Subcutaneous adipose tissue (tissue), 4 donors: Measurements from ENCODE around the gene VEGFD. TPM values are rescaled to one million over a fixed set of nuclear protein-coding genes. Genes with fewer than 3 reads are reported as not detected.

Source experiments
- CTCF ChIP-seq: fragments of 450-650 bp; IDR thresholded peaks from one replicate; pipeline ENCODE4 v1.5.1; 2016; ENCODE audit warnings: low read depth, mild to moderate bottlenecking, control low read depth, antibody characterized with exemption, moderate library complexity
- total RNA-seq, 4 donors: library from RNA; depleted of rRNA; stranded (reverse); fragments of >200 nt; gene quantifications; one replicate each; pipeline ENCODE4 v1.1.0, GENCODE V29; 2016

Gene VEGFD
- total RNA-seq, 4 donors from 2014 or later, result 2.6 to 9.0 (median 5.3) TPM

DNA sequence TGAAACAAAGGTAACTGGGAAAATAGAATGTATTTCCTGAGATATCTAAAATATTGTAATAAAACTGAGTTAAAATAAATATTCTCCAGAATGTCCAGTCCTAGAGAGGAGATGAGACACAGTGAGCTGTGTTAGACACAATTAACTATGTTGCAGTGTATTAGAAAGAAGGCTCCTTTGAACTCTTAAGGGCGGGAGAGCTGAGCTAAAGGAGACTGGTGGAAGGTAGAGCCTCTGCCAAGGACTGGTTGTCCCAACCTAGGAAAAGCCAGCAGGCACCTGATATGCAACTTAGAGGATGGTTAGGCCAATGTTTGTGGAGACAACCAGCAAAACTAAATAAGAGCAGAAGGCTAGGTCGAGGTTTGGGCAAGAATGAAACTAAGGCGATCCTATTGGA, 73.1 kb downstream of the VEGFD start:
- TF ChIP-seq CTCF, result no peak

DNA sequence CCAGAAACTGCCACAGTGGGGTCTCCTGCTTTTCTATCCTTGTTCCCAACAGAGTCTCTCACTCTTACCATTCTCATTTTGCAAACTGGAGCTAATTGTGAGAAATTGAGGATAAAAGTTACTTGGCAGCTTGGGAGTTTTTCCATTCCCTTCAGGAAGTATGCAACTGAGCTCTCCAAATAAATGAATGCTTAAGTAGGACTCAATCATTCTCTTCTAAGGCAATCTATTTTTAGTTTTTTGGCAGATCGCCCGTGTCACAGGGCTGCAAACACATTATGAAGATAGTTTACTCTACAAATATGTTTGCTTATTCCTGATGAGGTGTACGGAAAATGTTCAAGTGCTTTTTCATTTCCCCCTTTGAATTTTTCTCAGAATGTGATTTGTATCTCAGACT, 74.1 kb downstream of the VEGFD start:
- TF ChIP-seq CTCF, result no peak

- no peak for TF ChIP-seq CTCF
Measured at GRCh38 chrX:15301924-15302323, 82.3 kb downstream of the VEGFD start.

- TF ChIP-seq CTCF, result no peak
Measured at GRCh38 chrX:15299941-15300851, 84.0 kb downstream of the VEGFD start.

DNA sequence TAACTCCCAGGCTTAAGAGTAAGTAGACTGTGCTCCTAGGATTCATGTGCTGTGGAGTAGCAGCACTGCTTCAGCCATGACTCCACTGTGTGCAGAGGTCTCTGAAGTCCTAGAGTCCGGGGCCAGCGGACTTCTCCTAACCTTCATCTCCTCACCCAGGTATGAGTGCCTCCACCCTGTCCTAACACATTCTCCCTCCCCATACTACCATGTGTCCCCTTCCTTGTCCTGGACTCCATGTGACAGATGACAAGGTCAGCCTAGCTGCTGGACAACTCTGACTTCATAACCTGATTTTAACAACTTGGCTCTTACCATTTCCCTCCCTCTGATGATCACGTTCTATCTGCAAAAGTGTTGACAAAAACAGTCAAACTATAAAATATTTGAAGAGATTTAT, 85.4 kb downstream of the VEGFD start:
- no peak for TF ChIP-seq CTCF

- TF ChIP-seq CTCF, result no peak
Measured at GRCh38 chrX:15298201-15298600, 86.0 kb downstream of the VEGFD start.

Other genes with a start within 250 kb of the VEGFD start
- 10 to 100 TPM in 1 of 4 donors, 1 to 10 TPM in 2, under 1 TPM in 1; 0.65 to 15.4 (median 2.4) TPM for gene ASB9, start 114.3 kb downstream of the VEGFD start, total RNA-seq
- under 1 TPM in 1 of 4 donors, not detected in 3; 0.33 TPM for gene ASB11, start 68.8 kb downstream of the VEGFD start, total RNA-seq
- gene PIGA, start 48.9 kb downstream of the VEGFD start, total RNA-seq, result 10 to 100 TPM in 2 of 4 donors, 1 to 10 TPM in 2; 7.7 to 15.5 (median 9.7) TPM
- 10 to 100 TPM in 3 of 4 donors, 1 to 10 TPM in 1; 7.8 to 35.4 (median 22.6) TPM for gene PIR, start 108.9 kb upstream of the VEGFD start, total RNA-seq
- 1 to 10 TPM; 1.0 to 5.7 (median 2.8) TPM for gene BMX, start 116.4 kb upstream of the VEGFD start, total RNA-seq
- 1 to 10 TPM; 1.8 to 6.7 (median 5.7) TPM for gene ACE2, start 216.5 kb upstream of the VEGFD start, total RNA-seq